ENCODE results near the gene DNAJA1.

GRCh38 chr9:33041432-33042188 lies 16.5 kb downstream of the DNAJA1 start:
- no peak for TF ChIP-seq CTCF (conservative IDR thresholded peaks at IDR 0.05; ENCODE audit: low read depth, low read length)
- TF ChIP-seq EZH2 (IDR thresholded peaks at IDR 0.05; ENCODE audit: borderline replicate concordance, low read depth, low read length, poor library complexity, severe bottlenecking): no peak

Measured in A673 (cell line).